GM23248 (cell line): ENCODE measurements around the gene SKI. TPM values are rescaled to one million over a fixed set of nuclear protein-coding genes. Genes with fewer than 3 reads are reported as not detected.

ENCODE experiments used
- DNase-seq: peaks from one replicate; pipeline ENCODE4 v3.0.0-alpha.2; 2015
- H2AFZ ChIP-seq: fragments of 200-600 bp; sonication (generic); 2 replicates; pipeline ENCODE4 v1.6.1; 2016; ENCODE audit warnings: antibody characterized with exemption
- H3F3A ChIP-seq: fragments of 200-600 bp; sonication (generic); 2 replicates; pipeline ENCODE4 v1.6.1; 2016; ENCODE audit warnings: mild to moderate bottlenecking, antibody characterized with exemption, mixed run types; ENCODE audit not compliant: insufficient read depth
- H3K27ac ChIP-seq: fragments of 200-600 bp; sonication (generic); 2 replicates; pipeline ENCODE4 v1.5.1; 2016; ENCODE audit warnings: mild to moderate bottlenecking
- H3K27me3 ChIP-seq: fragments of 200-600 bp; sonication (generic); replicated peaks from 2 replicates; pipeline ENCODE4 v1.6.1; 2016; ENCODE audit warnings: mild to moderate bottlenecking; ENCODE audit not compliant: insufficient read depth
- H3K36me3 ChIP-seq: fragments of 200-600 bp; sonication (generic); 2 replicates; pipeline ENCODE4 v1.6.1; 2016; ENCODE audit warnings: low read depth, mild to moderate bottlenecking
- H3K4me1 ChIP-seq: fragments of 200-600 bp; sonication (generic); 2 replicates; pipeline ENCODE4 v1.6.1; 2016; ENCODE audit warnings: mild to moderate bottlenecking; ENCODE audit not compliant: insufficient read depth
- H3K4me2 ChIP-seq: fragments of 200-600 bp; sonication (generic); one replicate; pipeline ENCODE4 v1.6.1; 2016; ENCODE audit warnings: mild to moderate bottlenecking; ENCODE audit not compliant: unreplicated experiment
- H3K4me3 ChIP-seq: fragments of 200-600 bp; sonication (generic); 2 replicates; pipeline ENCODE4 v1.5.1; 2016; ENCODE audit warnings: mild to moderate bottlenecking
- H3K79me2 ChIP-seq: fragments of 200-600 bp; sonication (generic); 2 replicates; pipeline ENCODE4 v1.6.1; 2016; ENCODE audit warnings: mild to moderate bottlenecking; ENCODE audit not compliant: insufficient read depth
- H3K9ac ChIP-seq: fragments of 200-600 bp; sonication (generic); 2 replicates; pipeline ENCODE4 v1.6.1; 2016; ENCODE audit warnings: mild to moderate bottlenecking
- H3K9me2 ChIP-seq: fragments of 200-600 bp; sonication (generic); 2 replicates; pipeline ENCODE4 v1.6.1; 2016; ENCODE audit warnings: mixed run types, mild to moderate bottlenecking, moderate library complexity; ENCODE audit not compliant: insufficient read depth
- H3K9me3 ChIP-seq: fragments of 200-600 bp; sonication (generic); one replicate; pipeline ENCODE4 v1.6.1; 2017; ENCODE audit warnings: low read depth
- H4K20me1 ChIP-seq: fragments of 200-600 bp; sonication (generic); 2 replicates; pipeline ENCODE4 v1.6.0; 2016; ENCODE audit not compliant: insufficient read depth
- EZH2 ChIP-seq: fragments of 200-600 bp; sonication (generic); IDR thresholded peaks from 2 replicates; pipeline ENCODE4 v1.6.1; 2018; ENCODE audit warnings: antibody characterized with exemption, mild to moderate bottlenecking; ENCODE audit not compliant: insufficient read depth, poor library complexity, severe bottlenecking
- EZH2phosphoT487 ChIP-seq: fragments of 200-600 bp; sonication (generic); IDR thresholded peaks from 2 replicates; pipeline ENCODE4 v1.6.1; 2018; ENCODE audit warnings: antibody characterized with exemption, moderate library complexity, mild to moderate bottlenecking, low read depth; ENCODE audit not compliant: insufficient read depth
- WGBS, 2 experiments: methylation state at CpG; one replicate each; pipeline ENCODE4 v1.1.6; 2015 to 2017; ENCODE audit warnings: low lambda C conversion rate in 2 of 2, low coverage in 1 of 2; ENCODE audit errors: missing lambda C conversion rate in 2 of 2; 5-methylcytosine and 5-hydroxymethylcytosine counted together
- in situ Hi-C: fragments of 300-500 bp; cut with MboI; formaldehyde crosslinking; loops from 2 replicates; pipeline ENCODE4 v1.15.0; 2020
- polyA plus RNA-seq: library from polyadenylated mRNA; unstranded; fragments of >200 nt; fragmentation: Nextera tagmentation; extraction: Ambion mirVana; gene quantifications from 2 replicates; pipeline ENCODE4 v1.2.1, GENCODE V29; 2016
- total RNA-seq: library from RNA; depleted of rRNA; stranded (reverse); fragments of >200 nt; shearing (Covaris generic); gene quantifications from 2 replicates; pipeline ENCODE4 v1.2.3, GENCODE V29; 2014

SKI gene
- total and polyA plus RNA-seq, 2 experiments from 2014 or later: 3.8 to 23.1 TPM

DNA sequence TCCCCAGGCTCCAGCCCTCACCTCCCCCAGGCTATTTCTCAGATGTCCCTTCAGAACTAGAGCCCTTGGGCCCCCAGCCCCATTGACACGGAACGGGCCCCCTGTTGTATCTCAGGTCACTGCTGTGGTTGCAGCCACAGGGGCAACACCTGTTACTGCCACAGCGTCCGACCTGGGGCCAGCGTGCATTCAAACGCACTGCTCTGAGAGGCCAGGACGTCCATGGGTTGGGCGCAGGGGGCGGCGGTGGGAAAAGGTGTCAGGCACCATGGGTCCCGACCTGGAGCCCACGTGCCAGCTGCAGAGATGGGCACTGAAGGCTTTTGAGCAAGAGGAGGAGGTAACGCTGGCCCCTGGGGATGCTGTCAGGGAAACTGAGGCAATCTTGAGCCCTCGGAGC, 46.8 kb upstream of the SKI start:
- 86 to 87% methylated on average over 14 of the region's 14 CpGs for WGBS, 2 experiments
- Histone ChIP-seq H3K9me2 (no peaks in the 10 kb centered on the region), H4K20me1 (no peaks in the 10 kb centered on the region), H3K4me2 (no peak overlapping the region), H3K36me3 (no peaks in the 10 kb centered on the region), H2AFZ (no peak overlapping the region), H3K4me3 (no peak overlapping the region), H3F3A (no peaks in the 10 kb centered on the region), H3K27me3 (no peaks in the 10 kb centered on the region), H3K9ac (no peak overlapping the region), H3K4me1 (no peaks in the 10 kb centered on the region), H3K9me3 (no peaks in the 10 kb centered on the region), H3K27ac (no peak overlapping the region), H3K79me2 (no peaks in the 10 kb centered on the region)
- no peak for TF ChIP-seq EZH2
- TF ChIP-seq EZH2phosphoT487: no peak
- no peak for DNase-seq
- in situ Hi-C loops: loop anchor here (25.0 kb wide), 1 partner anchor 331 kb away; no protein-coding TSS in a partner anchor

DNA sequence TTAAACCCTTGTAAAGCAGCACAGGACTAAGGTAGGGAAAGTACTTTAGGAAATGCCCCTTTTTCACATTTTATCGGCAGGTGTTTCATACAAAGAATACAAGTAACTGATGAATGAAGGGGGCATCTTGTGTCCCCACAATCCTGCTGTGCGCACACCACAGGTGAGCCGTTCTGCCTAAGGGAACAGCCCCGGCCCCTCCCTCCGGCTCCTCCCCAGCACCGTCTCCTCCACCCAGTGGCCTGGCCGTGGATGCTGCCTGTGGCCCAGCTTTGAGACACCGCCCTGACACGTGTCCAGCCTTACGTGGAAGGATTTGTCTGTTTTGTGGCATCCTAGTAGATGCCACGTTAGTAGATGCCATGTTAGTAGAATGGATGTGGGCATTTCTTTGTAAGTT, 46.4 kb upstream of the SKI start:
- no peaks in the 10 kb centered on the region for H3F3A ChIP-seq
- no peak overlapping the region for H3K9ac ChIP-seq
- no peak overlapping the region for H2AFZ ChIP-seq
- H3K9me3 ChIP-seq: no peaks in the 10 kb centered on the region
- 68 to 70% methylated on average over 7 to 11 of the region's 11 CpGs for WGBS, 2 experiments
- H3K27me3 ChIP-seq: no peaks in the 10 kb centered on the region
- no peaks in the 10 kb centered on the region for H3K9me2 ChIP-seq
- no peaks in the 10 kb centered on the region for H4K20me1 ChIP-seq
- no peaks in the 10 kb centered on the region for H3K36me3 ChIP-seq
- no peaks in the 10 kb centered on the region for H3K4me1 ChIP-seq
- no peak for TF ChIP-seq EZH2phosphoT487
- no peak for TF ChIP-seq EZH2
- in situ Hi-C loops: loop anchor here (25.0 kb wide), 1 partner anchor 331 kb away; no protein-coding TSS in a partner anchor
- H3K79me2 ChIP-seq: no peaks in the 10 kb centered on the region
- H3K4me3 ChIP-seq: no peak overlapping the region
- no peak overlapping the region for H3K27ac ChIP-seq
- DNase-seq: no peak
- H3K4me2 ChIP-seq: no peak overlapping the region

- Histone ChIP-seq H3K4me2 (no peak overlapping the region), H3K4me1 (no peaks in the 10 kb centered on the region), H3K9me3 (no peaks in the 10 kb centered on the region), H3K27ac (no peak overlapping the region), H3K4me3 (no peak overlapping the region), H3K36me3 (no peaks in the 10 kb centered on the region), H3K79me2 (no peaks in the 10 kb centered on the region), H3K9me2 (no peaks in the 10 kb centered on the region), H3F3A (no peaks in the 10 kb centered on the region), H3K9ac (no peak overlapping the region), H3K27me3 (no peaks in the 10 kb centered on the region), H4K20me1 (no peaks in the 10 kb centered on the region), H2AFZ (no peak overlapping the region)
- TF ChIP-seq EZH2: no peak
- WGBS, 2 experiments: 84 to 94% methylated on average over 10 to 13 of the region's 13 CpGs
- DNase-seq: no peak
- in situ Hi-C loops: loop anchor here (25.0 kb wide), 1 partner anchor 330 kb away; no protein-coding TSS in a partner anchor
These were observed 45.7 kb upstream of the SKI start for GRCh38 chr1:2182376-2182775.

DNA sequence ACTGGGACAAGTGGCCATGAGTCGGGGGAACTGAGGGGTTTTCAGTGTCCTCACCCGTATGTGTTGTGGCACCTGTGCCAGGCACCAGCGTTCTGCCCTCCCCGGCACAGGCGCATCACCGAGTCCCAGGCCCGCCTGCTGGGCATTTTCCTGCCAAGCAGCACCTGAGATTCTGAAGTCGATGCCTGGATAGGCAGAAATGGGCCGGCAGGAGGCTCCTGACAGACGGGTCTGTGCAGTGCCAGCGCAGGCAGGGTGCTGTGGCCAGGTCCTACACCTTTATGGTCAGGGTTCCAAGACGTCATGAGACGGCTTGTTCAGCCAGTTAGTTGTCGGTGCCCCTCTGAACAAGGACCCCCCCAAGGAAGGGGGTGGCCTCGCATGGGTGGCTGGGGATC, 44.2 kb upstream of the SKI start:
- no peak overlapping the region for H3K4me3 ChIP-seq
- no peaks in the 10 kb centered on the region for H3K27me3 ChIP-seq
- no peaks in the 10 kb centered on the region for H3K36me3 ChIP-seq
- no peaks in the 10 kb centered on the region for H3K79me2 ChIP-seq
- no peaks in the 10 kb centered on the region for H4K20me1 ChIP-seq
- DNase-seq: no peak
- no peaks in the 10 kb centered on the region for H3K9me3 ChIP-seq
- no peaks in the 10 kb centered on the region for H3K9me2 ChIP-seq
- no peak overlapping the region for H2AFZ ChIP-seq
- no peak for TF ChIP-seq EZH2
- WGBS, 2 experiments: 86 to 88% methylated on average over 15 of the region's 15 CpGs
- H3K27ac ChIP-seq: no peak overlapping the region
- no peaks in the 10 kb centered on the region for H3F3A ChIP-seq
- H3K9ac ChIP-seq: no peak overlapping the region
- in situ Hi-C loops: loop anchor here (25.0 kb wide), 1 partner anchor 328 kb away; no protein-coding TSS in a partner anchor
- H3K4me1 ChIP-seq: no peaks in the 10 kb centered on the region
- no peak overlapping the region for H3K4me2 ChIP-seq

DNA sequence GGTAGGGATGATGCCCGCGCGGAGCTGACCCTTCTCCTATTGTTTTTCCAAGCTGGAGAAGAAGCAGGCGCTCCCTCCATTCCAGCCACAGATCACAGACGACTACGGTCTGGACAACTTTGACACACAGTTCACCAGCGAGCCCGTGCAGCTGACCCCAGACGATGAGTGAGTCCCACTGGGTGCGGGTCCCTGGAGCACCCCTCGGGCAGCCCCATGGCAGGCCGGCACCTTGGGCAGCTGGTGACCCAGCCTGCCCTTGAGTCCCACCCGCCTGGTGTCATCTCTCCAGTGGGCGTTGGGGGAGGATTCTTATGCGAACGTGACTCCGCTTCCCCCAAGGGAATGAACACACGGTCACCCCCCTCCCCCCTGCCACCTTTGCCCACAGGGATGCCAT, 43.6 kb upstream of the SKI start:
- Histone ChIP-seq H2AFZ (no peak overlapping the region), H3K9me3 (no peaks in the 10 kb centered on the region), H3K4me3 (no peak overlapping the region), H3K36me3 (no peaks in the 10 kb centered on the region), H4K20me1 (no peaks in the 10 kb centered on the region), H3K79me2 (no peaks in the 10 kb centered on the region), H3F3A (no peaks in the 10 kb centered on the region), H3K4me1 (no peaks in the 10 kb centered on the region), H3K4me2 (no peak overlapping the region), H3K27ac (no peak overlapping the region), H3K27me3 (no peaks in the 10 kb centered on the region), H3K9me2 (no peaks in the 10 kb centered on the region), H3K9ac (no peak overlapping the region)
- 88 to 90% methylated on average over 18 of the region's 18 CpGs for WGBS, 2 experiments
- no peak for TF ChIP-seq EZH2
- TF ChIP-seq EZH2phosphoT487: no peak
- no peak for DNase-seq
- in situ Hi-C loops: loop anchor here (25.0 kb wide), 1 partner anchor 328 kb away; no protein-coding TSS in a partner anchor
